Esophagus squamous epithelium (tissue), 5 donors: ENCODE measurements around the gene HELZ. TPM values are rescaled to one million over a fixed set of nuclear protein-coding genes. Genes with fewer than 3 reads are reported as not detected.
"Not testable (repeated sequence)": the region's sequence is repeated elsewhere in the genome, so short reads cannot be mapped to it uniquely, and the experiment has no call there.

Experiments
- DNase-seq: peaks from one replicate; lab custom pipeline; 2025; lab: John Stamatoyannopoulos, UW
- H3K27ac ChIP-seq, 4 donors: fragments of 200-600 bp; sonication (generic); one replicate each; pipeline ENCODE4 v1.5.1; 2016 to 2019; ENCODE audit warnings: mild to moderate bottlenecking in 1 of 4
- H3K27me3 ChIP-seq, 4 donors: fragments of 200-600 bp; sonication (generic); 1 replicate in 3 of 4; 2 replicates in 1 of 4; pipeline versions ENCODE4 v1.5.1 to v1.6.0; 2017 to 2021; ENCODE audit warnings: antibody characterized with exemption in 1 of 4
- H3K36me3 ChIP-seq, 3 donors: fragments of 200-600 bp; sonication (generic); one replicate each; pipeline ENCODE4 v1.5.1; 2016 to 2019
- H3K4me1 ChIP-seq, 3 donors: fragments of 200-600 bp; sonication (generic); one replicate each; pipeline ENCODE4 v1.5.1; 2017 to 2019
- H3K4me3 ChIP-seq, 4 donors: fragments of 200-600 bp; sonication (generic); 1 replicate in 3 of 4; 2 replicates in 1 of 4; pipeline ENCODE4 v1.5.1; 2016 to 2019; ENCODE audit warnings: mild to moderate bottlenecking in 2 of 4, moderate library complexity in 1 of 4
- H3K9me3 ChIP-seq, 3 donors: fragments of 200-600 bp; sonication (generic); one replicate each; pipeline ENCODE4 v1.5.1; 2016 to 2019
- POLR2A ChIP-seq, 4 donors: fragments of 450-650 bp; IDR thresholded peaks; one replicate each; pipeline ENCODE4 v1.6.1; 2017; ENCODE audit warnings: antibody characterized with exemption in 4 of 4, mild to moderate bottlenecking in 4 of 4, moderate library complexity in 3 of 4
- WGBS, 2 donors: methylation state at CpG; one replicate each; pipeline ENCODE4 v1.1.5; 2018; 5-methylcytosine and 5-hydroxymethylcytosine counted together
- intact Hi-C: fragments of 100-400 bp; cut with DNase I; formaldehyde crosslinking; loops from one replicate; pipeline ENCODE4 v1.15.0; 2022
- total RNA-seq, 4 donors: library from RNA; depleted of rRNA; stranded (reverse); fragments of >200 nt; gene quantifications; one replicate each; pipeline ENCODE4 v1.1.0, GENCODE V29; 2016
- TF ChIP-seq, protein P1 (sequence below), 6 experiments: fragments of 450-650 bp in 4 of 6; fragments of 200-600 bp in 2 of 6; sonication (generic) in 2 of 6; IDR thresholded peaks; one replicate each; pipeline ENCODE4 v1.5.1; 2016 to 2019; ENCODE audit warnings: antibody characterized with exemption in 6 of 6, mild to moderate bottlenecking in 4 of 6, moderate library complexity in 4 of 6
- donor health status: DM: yes; HTN: yes; CAD: no.

HELZ gene
- total RNA-seq, 4 donors from 2014 or later = 11.4 to 42.5 (median 26.8) TPM

DNA sequence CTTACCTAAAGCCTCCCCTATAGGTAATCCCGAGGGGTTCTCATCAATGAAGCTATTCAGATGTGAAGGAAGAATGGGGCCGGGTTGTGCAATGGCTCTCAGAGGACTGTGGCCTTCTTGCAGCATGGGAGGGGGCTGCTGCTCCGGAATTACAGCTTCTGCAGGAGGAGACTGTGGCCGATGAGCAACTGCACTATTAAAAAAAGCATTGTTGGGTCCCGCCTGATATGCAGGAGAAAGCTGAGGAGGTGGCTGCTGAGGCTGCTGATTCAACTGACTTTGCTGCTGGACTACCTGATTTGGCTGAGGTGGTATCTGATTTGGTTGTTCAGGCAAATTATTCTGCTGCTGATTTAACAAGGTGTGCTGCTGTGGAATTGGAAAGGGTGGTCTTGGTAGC lies 135.9 kb downstream of the HELZ start:
- Histone ChIP-seq H3K4me1 (no peaks in the 10 kb centered on the region), H3K36me3 (peaks cover 9 to 100% (median 13%) of the 10 kb centered on the region in 3 donors), H3K4me3 (no peak overlapping the region), H3K9me3 (no peaks in the 10 kb centered on the region), H3K27ac (no peak overlapping the region), H3K27me3 (no peaks in the 10 kb centered on the region)
- intact Hi-C loops = no loop called here
- WGBS, 2 donors = 81 to 83% methylated on average over 4 to 5 of the region's 5 CpGs
- DNase-seq = no peak
- no peak for TF ChIP-seq POLR2A (IDR thresholded peaks at IDR 0.05)
- TF ChIP-seq, protein P1, sequence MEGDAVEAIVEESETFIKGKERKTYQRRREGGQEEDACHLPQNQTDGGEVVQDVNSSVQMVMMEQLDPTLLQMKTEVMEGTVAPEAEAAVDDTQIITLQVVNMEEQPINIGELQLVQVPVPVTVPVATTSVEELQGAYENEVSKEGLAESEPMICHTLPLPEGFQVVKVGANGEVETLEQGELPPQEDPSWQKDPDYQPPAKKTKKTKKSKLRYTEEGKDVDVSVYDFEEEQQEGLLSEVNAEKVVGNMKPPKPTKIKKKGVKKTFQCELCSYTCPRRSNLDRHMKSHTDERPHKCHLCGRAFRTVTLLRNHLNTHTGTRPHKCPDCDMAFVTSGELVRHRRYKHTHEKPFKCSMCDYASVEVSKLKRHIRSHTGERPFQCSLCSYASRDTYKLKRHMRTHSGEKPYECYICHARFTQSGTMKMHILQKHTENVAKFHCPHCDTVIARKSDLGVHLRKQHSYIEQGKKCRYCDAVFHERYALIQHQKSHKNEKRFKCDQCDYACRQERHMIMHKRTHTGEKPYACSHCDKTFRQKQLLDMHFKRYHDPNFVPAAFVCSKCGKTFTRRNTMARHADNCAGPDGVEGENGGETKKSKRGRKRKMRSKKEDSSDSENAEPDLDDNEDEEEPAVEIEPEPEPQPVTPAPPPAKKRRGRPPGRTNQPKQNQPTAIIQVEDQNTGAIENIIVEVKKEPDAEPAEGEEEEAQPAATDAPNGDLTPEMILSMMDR (IDR thresholded peaks at IDR 0.05) = no peak

DNA sequence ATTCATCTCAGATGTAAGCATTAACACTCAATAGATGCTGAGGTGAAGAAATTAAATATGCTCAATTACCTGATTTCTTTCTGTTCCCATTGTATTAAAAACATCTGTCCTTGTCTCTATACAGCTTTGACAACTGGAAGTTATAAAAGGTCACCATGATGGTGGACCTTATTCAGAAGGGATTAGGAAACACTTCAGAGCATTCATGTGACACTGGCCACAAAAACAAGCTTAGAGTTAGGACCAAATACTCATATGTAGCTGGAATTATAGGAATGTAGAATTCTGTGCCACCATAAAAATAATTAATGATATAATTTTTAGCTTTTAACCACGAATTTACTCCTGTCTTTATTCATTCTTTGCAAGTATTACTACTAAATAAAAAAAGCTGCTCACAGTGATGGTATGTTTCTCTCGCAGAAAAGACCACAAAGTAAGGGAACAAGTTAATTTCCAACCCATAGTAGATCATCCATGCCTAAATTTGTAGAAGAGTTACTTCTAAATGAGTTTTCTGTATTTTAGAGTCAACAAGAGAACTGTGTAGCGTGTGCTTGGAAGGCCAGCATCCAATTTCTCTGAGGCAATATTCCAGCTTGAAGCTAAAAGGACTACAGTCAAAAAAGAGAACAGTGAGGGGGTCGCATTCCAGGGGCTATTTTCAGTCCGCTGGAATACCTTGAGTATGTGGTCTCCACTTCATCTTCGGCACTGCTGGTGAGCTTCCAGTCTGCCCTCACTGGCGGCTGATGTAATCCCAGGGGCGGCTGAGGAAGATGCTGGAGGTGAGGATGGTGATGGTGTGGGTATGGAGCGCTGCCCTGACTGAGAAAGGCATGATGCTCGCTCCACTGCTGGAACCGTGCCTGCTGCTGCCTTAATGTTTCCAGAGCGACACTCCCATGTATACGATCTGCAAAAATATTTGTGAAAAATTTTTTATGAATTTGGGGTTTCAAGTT lies 136.9 kb downstream of the HELZ start:
- peaks cover 9 to 93% (median 13%) of the 10 kb centered on the region in 3 donors for H3K36me3 ChIP-seq
- intact Hi-C loops = no loop called here
- TF ChIP-seq, protein P1 (IDR thresholded peaks at IDR 0.05) = no peak
- TF ChIP-seq POLR2A (IDR thresholded peaks at IDR 0.05) = no peak
- WGBS, 2 donors = 91 to 93% methylated on average over 13 of the region's 13 CpGs
- no peak overlapping the region for H3K27ac ChIP-seq
- no peak for DNase-seq
- H3K27me3 ChIP-seq = no peaks in the 10 kb centered on the region
- no peak overlapping the region for H3K4me3 ChIP-seq
- no peaks in the 10 kb centered on the region for H3K4me1 ChIP-seq
- H3K9me3 ChIP-seq = no peaks in the 10 kb centered on the region

DNA sequence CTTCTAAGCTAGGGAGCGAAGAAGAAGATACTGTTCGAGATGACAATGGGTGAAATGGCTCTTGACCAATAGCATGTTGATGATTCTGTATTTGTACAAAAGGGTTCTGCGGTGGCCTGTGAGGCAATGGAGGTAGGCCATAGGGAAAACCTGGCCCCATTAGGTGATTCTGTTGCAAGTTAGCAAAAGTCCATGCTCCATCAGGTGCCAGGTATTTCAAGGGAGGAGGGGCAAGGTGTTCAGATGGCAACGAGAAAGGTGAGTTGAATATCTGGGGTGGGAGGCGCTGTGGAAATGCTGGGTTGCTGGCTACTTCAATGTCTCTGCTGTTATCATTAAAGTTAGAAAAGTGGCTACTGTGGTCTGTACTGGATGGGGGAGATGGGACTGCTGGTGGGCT lies 137.8 kb downstream of the HELZ start:
- no peak for DNase-seq
- Histone ChIP-seq H3K27ac (no peak overlapping the region), H3K4me3 (no peak overlapping the region), H3K36me3 (peaks cover 6 to 84% (median 13%) of the 10 kb centered on the region in 3 donors), H3K9me3 (no peaks in the 10 kb centered on the region), H3K4me1 (no peaks in the 10 kb centered on the region), H3K27me3 (no peaks in the 10 kb centered on the region)
- WGBS, 2 donors = 91 to 96% methylated on average over 4 to 5 of the region's 5 CpGs
- intact Hi-C loops = no loop called here
- no peak for TF ChIP-seq POLR2A (IDR thresholded peaks at IDR 0.05)
- TF ChIP-seq, protein P1 (IDR thresholded peaks at IDR 0.05) = no peak

DNA sequence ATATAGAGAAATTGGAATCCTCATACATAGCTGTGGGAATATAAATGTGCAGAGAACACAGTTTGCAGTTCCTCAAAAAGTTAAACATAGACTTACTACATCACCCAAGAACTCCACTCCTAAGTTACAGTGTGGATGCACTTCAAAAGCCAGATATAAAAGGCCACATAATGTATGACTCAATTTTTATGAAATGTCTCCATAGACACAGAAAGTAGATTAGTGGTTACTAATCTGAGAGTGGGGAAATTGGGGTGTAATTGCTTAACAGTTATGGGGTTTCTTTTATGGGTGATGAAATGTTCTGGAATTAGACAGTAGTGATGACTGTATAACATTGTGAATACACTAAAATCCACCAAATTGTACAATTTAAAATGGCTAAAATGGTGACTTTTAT lies 139.8 kb downstream of the HELZ start:
- Histone ChIP-seq H3K4me1 (no peaks in the 10 kb centered on the region), H3K4me3 (no peak overlapping the region), H3K36me3 (peaks cover 5 to 71% (median 13%) of the 10 kb centered on the region in 3 donors), H3K9me3 (no peaks in the 10 kb centered on the region), H3K27me3 (no peaks in the 10 kb centered on the region), H3K27ac (no peak overlapping the region)
- intact Hi-C loops = no loop called here
- TF ChIP-seq, protein P1 (IDR thresholded peaks at IDR 0.05) = no peak
- no peak for TF ChIP-seq POLR2A (IDR thresholded peaks at IDR 0.05)
- DNase-seq = no peak

DNA sequence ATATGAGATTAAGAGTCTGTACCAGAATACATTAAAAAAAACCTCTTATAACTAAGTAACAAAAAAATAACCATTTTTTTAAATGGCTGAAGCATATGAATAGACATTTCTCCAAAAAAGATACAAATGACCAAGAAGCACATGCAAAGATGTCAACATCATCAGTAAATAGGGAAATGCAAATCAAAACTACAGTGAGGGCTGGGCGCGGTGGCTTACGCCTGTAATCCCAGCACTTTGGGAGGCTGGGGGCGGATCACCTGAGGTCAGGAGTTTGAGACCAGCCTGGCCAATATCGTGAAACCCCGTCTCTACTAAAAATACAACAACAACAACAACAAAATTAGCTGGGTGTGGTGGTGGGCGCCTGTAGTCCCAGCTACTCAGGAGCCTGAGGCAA lies 140.4 kb downstream of the HELZ start:
- H3K4me3 ChIP-seq, H3K27me3 ChIP-seq, H3K27ac ChIP-seq, H3K9me3 ChIP-seq, H3K4me1 ChIP-seq, intact Hi-C loops, DNase-seq: not testable (repeated sequence)
- peaks cover 5 to 65% (median 13%) of the 10 kb centered on the region in 3 donors for H3K36me3 ChIP-seq
- WGBS, 2 donors = 92 to 96% methylated on average over 7 of the region's 7 CpGs
